IMR-90 (cell line): ENCODE measurements around the gene HOXD3. TPM values are rescaled to one million over a fixed set of nuclear protein-coding genes. Genes with fewer than 3 reads are reported as not detected.

ENCODE experiments used
- ATAC-seq: fragments of 200-7000 bp; cut with Tn5 transposase; 2 replicates; pipeline ENCODE4 v1.9.1; 2020; ENCODE audit warnings: low read depth, mild to moderate bottlenecking, moderate library complexity
- BruUV-seq: library from RNA; stranded (reverse); fragments of 400-500 nt; replicated peaks from 2 replicates; lab custom pipeline; 2021; lab: Mats Ljungman, UMichigan
- CTCF ChIA-PET: fragments of 300-600 bp; formaldehyde crosslinking; extraction: SDS; loops from one replicate; lab custom pipeline; 2021; ENCODE audit warnings: antibody characterized with exemption; lab: Yijun Ruan, JAX
- POLR2A ChIA-PET: fragments of 300-600 bp; sonication (Branson Sonifier 250); formaldehyde crosslinking; loops from one replicate; lab custom pipeline; 2022; ENCODE audit warnings: antibody characterized with exemption; ENCODE audit not compliant: unreplicated experiment; lab: Charles Lee
- DNase-seq: peaks from one replicate; pipeline ENCODE4 v3.0.0; 2013
- H2AFZ ChIP-seq: replicated peaks from 2 replicates; pipeline ENCODE3; 2013; ENCODE audit warnings: low read length, mild to moderate bottlenecking; ENCODE audit not compliant: poor library complexity
- H2AK5ac ChIP-seq: 2 replicates; pipeline ENCODE4 v1.6.1; 2013; ENCODE audit warnings: low read depth, low read length, inconsistent platforms
- H2AK9ac ChIP-seq: replicated peaks from 2 replicates; pipeline ENCODE3; 2013; ENCODE audit warnings: mild to moderate bottlenecking, low read depth, low read length, moderate library complexity; ENCODE audit not compliant: poor library complexity
- H2BK120ac ChIP-seq: 2 replicates; pipeline ENCODE4 v1.6.1; 2013; ENCODE audit warnings: low read depth, low read length, inconsistent platforms
- H2BK15ac ChIP-seq: 3 replicates; pipeline ENCODE4 v1.6.1; 2013; ENCODE audit warnings: low read depth, low read length, inconsistent platforms
- H2BK20ac ChIP-seq: 2 replicates; pipeline ENCODE4 v1.6.1; 2013; ENCODE audit warnings: low read depth, mild to moderate bottlenecking, inconsistent platforms, low read length, moderate library complexity
- H2BK5ac ChIP-seq: 2 replicates; pipeline ENCODE4 v1.6.1; 2013; ENCODE audit warnings: mild to moderate bottlenecking, low read depth, low read length, inconsistent platforms; ENCODE audit not compliant: poor library complexity, severe bottlenecking
- H3K14ac ChIP-seq: replicated peaks from 2 replicates; pipeline ENCODE4 v1.6.1; 2013; ENCODE audit warnings: low read depth, low read length, inconsistent platforms
- H3K18ac ChIP-seq: 2 replicates; pipeline ENCODE4 v1.6.1; 2013; ENCODE audit warnings: low read depth, low read length, control low read depth
- H3K23ac ChIP-seq: 2 replicates; pipeline ENCODE4 v1.6.1; 2013; ENCODE audit warnings: low read depth, low read length, inconsistent platforms
- H3K27ac ChIP-seq: 2 replicates; pipeline ENCODE4 v1.5.1; 2013; ENCODE audit warnings: mild to moderate bottlenecking, control low read depth, low read length; ENCODE audit not compliant: insufficient read depth
- H3K27me3 ChIP-seq: 2 replicates; pipeline ENCODE4 v1.6.1; 2013; ENCODE audit warnings: low read length; ENCODE audit not compliant: control insufficient read depth, insufficient read depth
- H3K36me3 ChIP-seq: 2 replicates; pipeline ENCODE4 v1.6.1; 2013; ENCODE audit warnings: low read length, mixed read lengths; ENCODE audit not compliant: control insufficient read depth, insufficient read depth
- H3K4ac ChIP-seq: 2 replicates; pipeline ENCODE4 v1.6.1; 2013; ENCODE audit warnings: low read depth, low read length, inconsistent platforms
- H3K4me1 ChIP-seq: 2 replicates; pipeline ENCODE4 v1.6.1; 2013; ENCODE audit warnings: low read length, mixed read lengths; ENCODE audit not compliant: control insufficient read depth, insufficient read depth
- H3K4me2 ChIP-seq: 2 replicates; pipeline ENCODE4 v1.6.1; 2013; ENCODE audit warnings: low read depth, mild to moderate bottlenecking, control low read depth, low read length, moderate library complexity
- H3K4me3 ChIP-seq: 2 replicates; pipeline ENCODE4 v1.5.1; 2013; ENCODE audit warnings: low read depth, mild to moderate bottlenecking, control low read depth, low read length, moderate library complexity; ENCODE audit not compliant: insufficient read depth
- H3K56ac ChIP-seq: 2 replicates; pipeline ENCODE4 v1.6.1; 2013; ENCODE audit warnings: low read length, inconsistent platforms; ENCODE audit not compliant: insufficient read depth; ENCODE audit errors: extremely low read depth
- H3K79me1 ChIP-seq, 2 experiments: 2 replicates each; pipeline ENCODE4 v1.6.1; 2013; ENCODE audit warnings: low read length in 2 of 2, inconsistent platforms in 1 of 2, low read depth in 1 of 2
- H3K9ac ChIP-seq: 2 replicates; pipeline ENCODE4 v1.6.1; 2013; ENCODE audit warnings: low read depth, low read length, control low read depth
- H3K9me1 ChIP-seq: 2 replicates; pipeline ENCODE4 v1.6.1; 2013; ENCODE audit warnings: low read length, inconsistent platforms; ENCODE audit not compliant: insufficient read depth
- H3K9me3 ChIP-seq: 2 replicates; pipeline ENCODE4 v1.6.1; 2013; ENCODE audit warnings: low read length; ENCODE audit not compliant: control insufficient read depth, insufficient read depth
- H4K20me1 ChIP-seq: 2 replicates; pipeline ENCODE4 v1.6.1; 2013; ENCODE audit warnings: low read length, inconsistent platforms; ENCODE audit not compliant: insufficient read depth
- H4K5ac ChIP-seq: 2 replicates; pipeline ENCODE4 v1.6.1; 2013; ENCODE audit warnings: mild to moderate bottlenecking, low read depth, low read length, control low read depth
- H4K8ac ChIP-seq, 2 experiments: 2 replicates each; pipeline ENCODE4 v1.6.1; 2013; ENCODE audit warnings: low read depth in 2 of 2, low read length in 2 of 2, control low read depth in 1 of 2, inconsistent platforms in 1 of 2
- H4K91ac ChIP-seq: 2 replicates; pipeline ENCODE4 v1.6.1; 2013; ENCODE audit warnings: low read depth, low read length, inconsistent platforms; ENCODE audit not compliant: insufficient read depth
- CHD1 ChIP-seq: IDR thresholded peaks from 2 replicates; pipeline ENCODE4 v1.6.1; 2012; ENCODE audit warnings: low read depth, low read length, improper control_type of control experiment
- USF2 ChIP-seq: fragments of 150-350 bp; IDR thresholded peaks from 2 replicates; pipeline ENCODE4 v1.6.1; 2017; ENCODE audit warnings: mild to moderate bottlenecking, antibody characterized with exemption, low read length, low read depth
- WGBS, 2 experiments: methylation state at CpG; one replicate each; pipeline versions ENCODE4 v1.1.5 to v1.1.7; 2013; ENCODE audit warnings: missing lambda C conversion rate in 2 of 2; ENCODE audit not compliant: insufficient read length in 1 of 2; ENCODE audit errors: extremely low coverage in 2 of 2; 5-methylcytosine and 5-hydroxymethylcytosine counted together
- dilution Hi-C: fragments of 300-500 bp; cut with HindIII; formaldehyde crosslinking; loops from one replicate; pipeline ENCODE4 v1.14.3; 2018; ENCODE audit warnings: low sequenced_read_pairs; ENCODE audit not compliant: unreplicated experiment
- in situ Hi-C: fragments of 300-500 bp; cut with MboI; formaldehyde crosslinking; loops from 3 replicates; pipeline ENCODE4 v1.14.3; 2019; ENCODE audit warnings: low sequenced_read_pairs, inconsistent platforms, mixed read lengths
- intact Hi-C: fragments of 100-400 bp; cut with micrococcal nuclease; formaldehyde crosslinking; loops from 2 replicates; pipeline ENCODE4 v1.10.0; 2022
- polyA plus RNA-seq, 3 experiments: library from polyadenylated mRNA; depleted of rRNA; stranded (reverse); fragments of >200 nt; gene quantifications; 2 replicates each; pipeline ENCODE4 v1.2.3, GENCODE V29; 2012; ENCODE audit warnings: low replicate concordance in 1 of 3
- total RNA-seq: library from RNA; depleted of rRNA; stranded (reverse); fragments of >200 nt; gene quantifications from 2 replicates; pipeline ENCODE4 v1.2.3, GENCODE V29; 2012

The HOXD3 gene
- total and polyA plus RNA-seq, 2 of the 4 experiments (the other 2 are of a cell fraction) = not detected

GRCh38 chr2:176122052-176122682 lies 34.9 kb upstream of the HOXD3 start:
- ChIA-PET CTCF (no interaction called here), POLR2A (no interaction called here)
- no peak overlapping the region for H2AK5ac ChIP-seq
- no peak overlapping the region for H3K27ac ChIP-seq
- no peak overlapping the region for H2BK120ac ChIP-seq
- no peak overlapping the region for H3K18ac ChIP-seq
- no peak overlapping the region for H4K91ac ChIP-seq
- H3K9ac ChIP-seq = no peak overlapping the region
- H4K5ac ChIP-seq = no peak overlapping the region
- no peak overlapping the region for H3K4me3 ChIP-seq
- BruUV-seq = no TSS peak
- H3K4me1 ChIP-seq = no peaks in the 10 kb centered on the region
- no peak overlapping the region for H3K23ac ChIP-seq
- H3K14ac ChIP-seq = no peak overlapping the region
- no peaks in the 10 kb centered on the region for H3K36me3 ChIP-seq
- H3K4ac ChIP-seq = no peak overlapping the region
- no peak overlapping the region for H2BK5ac ChIP-seq
- no peak overlapping the region for H2BK20ac ChIP-seq
- DNase-seq (no peak), ATAC-seq (no peak)
- H3K56ac ChIP-seq = no peak overlapping the region
- no peak overlapping the region for H2AK9ac ChIP-seq
- WGBS, 2 experiments = 6% methylated on average over 18 of the region's 47 CpGs; no CpG with 5 or more reads in 1 of the 2 experiments
- intact Hi-C loops = no loop called here
- dilution Hi-C loops = no loop called here
- peaks cover 94% of the 10 kb centered on the region for H3K27me3 ChIP-seq
- no peak overlapping the region for H3K4me2 ChIP-seq
- peaks cover 8% of the 10 kb centered on the region for H3K9me3 ChIP-seq
- no peaks in the 10 kb centered on the region for H3K79me1 ChIP-seq
- no peaks in the 10 kb centered on the region for H3K9me1 ChIP-seq
- H4K8ac ChIP-seq = no peak overlapping the region
- no peak overlapping the region for H2BK15ac ChIP-seq
- H4K20me1 ChIP-seq = no peaks in the 10 kb centered on the region; the same call in 1 of the 2 replicates
- in situ Hi-C loops = loop anchor here (10.0 kb wide), 2 partner anchors 333 to 1033 kb away; no protein-coding TSS in a partner anchor
- TF ChIP-seq CHD1 (no peak), USF2 (peak; percentile 75; the same call in 1 of the 2 replicates)
- H2AFZ ChIP-seq = no peak overlapping the region
